Measurements from ENCODE around the gene BEGAIN. TPM values are rescaled to one million over a fixed set of nuclear protein-coding genes. Genes with fewer than 3 reads are reported as not detected.

Gene BEGAIN
- total and polyA plus RNA-seq, 9 of the 15 experiments (the other 6 are each of a cell fraction or from before 2014, with no cell fraction given) = 0.07 to 0.68 (median 0.55) TPM; not detected in 3

DNA sequence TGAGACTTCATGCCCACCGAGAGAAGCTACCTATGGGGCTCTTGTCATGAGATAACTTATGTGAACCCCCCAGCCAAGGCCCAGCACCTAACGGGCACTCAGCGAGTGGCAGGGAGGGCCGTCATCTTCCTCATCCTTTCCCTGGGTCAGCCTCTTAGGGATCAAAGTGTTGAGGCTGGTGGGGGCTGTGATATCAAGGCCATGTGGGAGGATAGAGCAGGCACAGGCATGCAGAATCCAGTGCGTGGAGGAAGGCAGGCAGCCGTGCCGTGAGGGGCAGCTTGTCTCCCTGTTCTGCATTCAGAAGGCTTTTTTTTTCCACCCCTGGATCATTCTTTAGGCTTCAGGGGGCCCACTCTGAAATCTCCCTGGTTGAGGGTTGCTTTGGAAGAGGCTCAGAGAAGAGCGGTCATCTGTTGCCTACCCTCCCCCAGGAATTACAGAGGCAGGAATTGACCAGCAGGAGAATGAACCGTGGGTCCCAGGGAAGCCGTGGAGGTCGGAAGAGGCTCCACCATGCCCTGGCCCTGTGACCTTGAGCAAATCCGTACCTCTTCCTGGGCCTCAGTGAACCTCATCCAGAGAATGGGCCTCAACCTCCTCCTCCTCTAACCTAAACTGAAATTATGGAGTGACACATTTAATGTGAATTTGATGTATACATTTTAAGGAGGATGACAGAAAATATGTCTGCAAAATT lies 62.8 kb downstream of the BEGAIN start:
- POLR2A ChIA-PET = interaction anchor here (0.9 to 1.1 kb wide), 2 partner anchors 11 to 107 kb away, joined by 4 read pairs; no protein-coding TSS in a partner anchor
- WGBS (ENCODE audit: insufficient coverage, low coverage, missing lambda C conversion rate) = 43% methylated on average over 10 of the region's 12 CpGs
- FAIRE-seq = no peak

More for the DNA sequence above, 62.8 kb downstream of the BEGAIN start:
- no TSS peak for BruUV-seq (replicated peaks)
- in situ Hi-C loops (cut with MboI) = no loop called here
- Histone ChIP-seq H3K79me2 (ENCODE audit: control insufficient read depth, insufficient read depth, low read length) (no peaks in the 10 kb centered on the region), H3K9ac (ENCODE audit: insufficient read depth in 1 of 2, low read depth in 2 of 2, low read length in 2 of 2) (no peak overlapping the region), H3K27me3 (ENCODE audit: control insufficient read depth in 2 of 2, insufficient read depth in 2 of 2, low read length in 2 of 2) (no peaks in the 10 kb centered on the region), H2AFZ (ENCODE audit: low read depth, low read length) (no peak overlapping the region), H3K4me3 (no peak overlapping the region), H3K9me1 (ENCODE audit: control insufficient read depth, insufficient read depth, low read length) (no peaks in the 10 kb centered on the region), H3K27ac (ENCODE audit: extremely low read depth, low read depth, low read length) (no peak overlapping the region), H3K4me1 (replicated peaks in 1 of 2; ENCODE audit: control insufficient read depth in 2 of 2, insufficient read depth in 2 of 2, low read length in 2 of 2) (no peaks in the 10 kb centered on the region; a peak in 1 of 5 replicates), H3K4me2 (ENCODE audit: insufficient read depth, low read length) (no peak overlapping the region), H4K20me1 (replicated peaks; ENCODE audit: control insufficient read depth, insufficient read depth, low read length) (no peaks in the 10 kb centered on the region), H3K9me3 (replicated peaks; ENCODE audit: control insufficient read depth, insufficient read depth, low read depth, low read length) (no peaks in the 10 kb centered on the region; the same call in 1 of the 2 replicates), H3K36me3 (ENCODE audit: control insufficient read depth, insufficient read depth, low read length) (peaks cover 4% of the 10 kb centered on the region; the same call in 2 of the 3 replicates)
- DNase-seq (ENCODE audit: extremely low read depth in 1 of 4, low spot score in 3 of 4) (no peak), ATAC-seq (no peak)
- intact Hi-C loops (cut with micrococcal nuclease) = loop anchor here (2.0 kb wide), 1 partner anchor 136 kb away; no protein-coding TSS in a partner anchor
- CTCF ChIA-PET (ENCODE audit: low intra/inter-chr PET ratio) = interaction anchor here (0.6 kb wide), 2 partner anchors 52 to 106 kb away, joined by 3 read pairs; no protein-coding TSS in a partner anchor
- TF ChIP-seq ZNF174 (CRISPR knock-in tag; IDR thresholded peaks at IDR 0.05) (no peak), RFX1 (IDR thresholded peaks at IDR 0.05) (no peak), TEAD4 (IDR thresholded peaks at IDR 0.05; ENCODE audit: low read length) (no peak), TEAD4 (CRISPR knock-in tag; IDR thresholded peaks at IDR 0.05; ENCODE audit: borderline replicate concordance) (no peak), PYGO2 (tag; IDR thresholded peaks at IDR 0.05) (no peak), RUNX1 (IDR thresholded peaks at IDR 0.05; ENCODE audit: low read depth) (no peak), CBX5 (IDR thresholded peaks at IDR 0.05; ENCODE audit: borderline replicate concordance, low read depth) (no peak), ZC3H4 (CRISPR knock-in tag; IDR thresholded peaks at IDR 0.05; ENCODE audit: borderline replicate concordance) (no peak), BCOR (IDR thresholded peaks at IDR 0.05) (0 out of 2 replicates have a peak, but pooled peaks have one; percentile 39), ETV1 (tag; conservative IDR thresholded peaks at IDR 0.05; ENCODE audit: low read depth) (no peak), ESRRA (IDR thresholded peaks at IDR 0.05; ENCODE audit: borderline replicate concordance, low read depth) (peak; percentile 75), ZNF24 (IDR thresholded peaks at IDR 0.05) (no peak), ZNF146 (CRISPR knock-in tag; IDR thresholded peaks at IDR 0.05; ENCODE audit: unreplicated experiment) (no peak), CBFA2T3 (IDR thresholded peaks at IDR 0.05) (no peak), HNRNPLL (IDR thresholded peaks at IDR 0.05; ENCODE audit: low read depth, low read length, poor library complexity, severe bottlenecking) (no peak), SRSF7 (optimal IDR thresholded peaks at IDR 0.05; ENCODE audit: low read depth, low read length) (no peak), OTX1 (CRISPR knock-in tag; IDR thresholded peaks at IDR 0.05) (no peak)
- TF ChIP-seq, protein P1, sequence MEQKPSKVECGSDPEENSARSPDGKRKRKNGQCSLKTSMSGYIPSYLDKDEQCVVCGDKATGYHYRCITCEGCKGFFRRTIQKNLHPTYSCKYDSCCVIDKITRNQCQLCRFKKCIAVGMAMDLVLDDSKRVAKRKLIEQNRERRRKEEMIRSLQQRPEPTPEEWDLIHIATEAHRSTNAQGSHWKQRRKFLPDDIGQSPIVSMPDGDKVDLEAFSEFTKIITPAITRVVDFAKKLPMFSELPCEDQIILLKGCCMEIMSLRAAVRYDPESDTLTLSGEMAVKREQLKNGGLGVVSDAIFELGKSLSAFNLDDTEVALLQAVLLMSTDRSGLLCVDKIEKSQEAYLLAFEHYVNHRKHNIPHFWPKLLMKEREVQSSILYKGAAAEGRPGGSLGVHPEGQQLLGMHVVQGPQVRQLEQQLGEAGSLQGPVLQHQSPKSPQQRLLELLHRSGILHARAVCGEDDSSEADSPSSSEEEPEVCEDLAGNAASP (IDR thresholded peaks at IDR 0.05) = no peak
- TF ChIP-seq, protein P2, sequence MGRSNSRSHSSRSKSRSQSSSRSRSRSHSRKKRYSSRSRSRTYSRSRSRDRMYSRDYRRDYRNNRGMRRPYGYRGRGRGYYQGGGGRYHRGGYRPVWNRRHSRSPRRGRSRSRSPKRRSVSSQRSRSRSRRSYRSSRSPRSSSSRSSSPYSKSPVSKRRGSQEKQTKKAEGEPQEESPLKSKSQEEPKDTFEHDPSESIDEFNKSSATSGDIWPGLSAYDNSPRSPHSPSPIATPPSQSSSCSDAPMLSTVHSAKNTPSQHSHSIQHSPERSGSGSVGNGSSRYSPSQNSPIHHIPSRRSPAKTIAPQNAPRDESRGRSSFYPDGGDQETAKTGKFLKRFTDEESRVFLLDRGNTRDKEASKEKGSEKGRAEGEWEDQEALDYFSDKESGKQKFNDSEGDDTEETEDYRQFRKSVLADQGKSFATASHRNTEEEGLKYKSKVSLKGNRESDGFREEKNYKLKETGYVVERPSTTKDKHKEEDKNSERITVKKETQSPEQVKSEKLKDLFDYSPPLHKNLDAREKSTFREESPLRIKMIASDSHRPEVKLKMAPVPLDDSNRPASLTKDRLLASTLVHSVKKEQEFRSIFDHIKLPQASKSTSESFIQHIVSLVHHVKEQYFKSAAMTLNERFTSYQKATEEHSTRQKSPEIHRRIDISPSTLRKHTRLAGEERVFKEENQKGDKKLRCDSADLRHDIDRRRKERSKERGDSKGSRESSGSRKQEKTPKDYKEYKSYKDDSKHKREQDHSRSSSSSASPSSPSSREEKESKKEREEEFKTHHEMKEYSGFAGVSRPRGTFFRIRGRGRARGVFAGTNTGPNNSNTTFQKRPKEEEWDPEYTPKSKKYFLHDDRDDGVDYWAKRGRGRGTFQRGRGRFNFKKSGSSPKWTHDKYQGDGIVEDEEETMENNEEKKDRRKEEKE (IDR thresholded peaks at IDR 0.05; ENCODE audit: borderline replicate concordance in 1 of 2, control insufficient read depth in 1 of 2, low read depth in 2 of 2, low read length in 1 of 2) = no peak

Measured in K562 (cell line).